HEK293T (cell line): ENCODE results near the gene ANO4.

ENCODE experiments used
- ARNT ChIP-seq: fragments of 450-650 bp; IDR thresholded peaks from 2 replicates; pipeline ENCODE4 v1.6.1; 2017; ENCODE audit warnings: mild to moderate bottlenecking
- L3MBTL2 ChIP-seq: fragments of 450-650 bp; conservative IDR thresholded peaks from 2 replicates; pipeline ENCODE4 v1.6.1; 2016; ENCODE audit warnings: mild to moderate bottlenecking
- LEF1 ChIP-seq: fragments of 450-650 bp; IDR thresholded peaks from 2 replicates; pipeline ENCODE4 v1.6.1; 2017; ENCODE audit warnings: mild to moderate bottlenecking, borderline replicate concordance
- NFRKB ChIP-seq: fragments of 450-650 bp; IDR thresholded peaks from 2 replicates; pipeline ENCODE4 v1.6.1; 2016; ENCODE audit warnings: mild to moderate bottlenecking, moderate library complexity
- SP1 ChIP-seq: fragments of 450-650 bp; IDR thresholded peaks from 2 replicates; pipeline ENCODE4 v1.6.1; 2017
- TARDBP ChIP-seq: fragments of 450-650 bp; IDR thresholded peaks from 2 replicates; pipeline ENCODE4 v1.6.1; 2016
- TF ChIP-seq, protein P1 (sequence below): fragments of 450-650 bp; IDR thresholded peaks from 2 replicates; pipeline ENCODE4 v1.6.1; 2016

DNA sequence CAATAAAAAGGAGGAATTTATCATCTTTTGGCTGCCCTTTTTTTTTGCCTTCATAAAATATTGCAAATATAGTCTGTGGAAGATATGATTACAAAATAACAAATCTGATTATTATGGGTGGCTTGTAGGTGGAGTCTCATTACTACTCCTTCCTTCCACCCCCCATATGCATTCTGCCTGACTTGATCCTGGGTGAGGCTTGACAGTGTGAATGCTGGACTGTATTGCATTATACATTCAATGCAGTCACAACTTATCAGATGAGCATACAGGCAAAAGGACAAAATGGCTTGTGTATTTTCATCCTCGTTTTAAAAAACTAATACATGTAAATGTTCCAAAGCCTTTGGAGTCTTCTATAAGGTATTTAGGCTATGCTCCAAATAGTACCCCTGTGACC is 186.3 kb downstream of the ANO4 start:
- TF ChIP-seq LEF1 (no peak), SP1 (no peak), L3MBTL2 (no peak), ARNT (no peak), TARDBP (no peak), NFRKB (no peak)
- TF ChIP-seq, protein P1, sequence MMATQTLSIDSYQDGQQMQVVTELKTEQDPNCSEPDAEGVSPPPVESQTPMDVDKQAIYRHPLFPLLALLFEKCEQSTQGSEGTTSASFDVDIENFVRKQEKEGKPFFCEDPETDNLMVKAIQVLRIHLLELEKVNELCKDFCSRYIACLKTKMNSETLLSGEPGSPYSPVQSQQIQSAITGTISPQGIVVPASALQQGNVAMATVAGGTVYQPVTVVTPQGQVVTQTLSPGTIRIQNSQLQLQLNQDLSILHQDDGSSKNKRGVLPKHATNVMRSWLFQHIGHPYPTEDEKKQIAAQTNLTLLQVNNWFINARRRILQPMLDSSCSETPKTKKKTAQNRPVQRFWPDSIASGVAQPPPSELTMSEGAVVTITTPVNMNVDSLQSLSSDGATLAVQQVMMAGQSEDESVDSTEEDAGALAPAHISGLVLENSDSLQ: no peak
